H1 (cell line): ENCODE data around the gene RBM14.

Source experiments
- CEBPB ChIP-seq: IDR thresholded peaks from 2 replicates; pipeline ENCODE4 v1.6.1; 2012; ENCODE audit warnings: low read depth, low read length
- CHD2 ChIP-seq: IDR thresholded peaks from 2 replicates; pipeline ENCODE4 v1.6.1; 2012; ENCODE audit warnings: low read length, improper control_type of control experiment
- CTCF ChIP-seq, 3 experiments: IDR thresholded peaks; 1 replicate in 2 of 3; 2 replicates in 1 of 3; pipeline versions ENCODE4 v1.5.1 to v1.6.1; 2011; ENCODE audit warnings: low read length in 3 of 3, mild to moderate bottlenecking in 3 of 3, inconsistent platforms in 2 of 3, low read depth in 1 of 3, moderate library complexity in 1 of 3; ENCODE audit not compliant: insufficient read depth in 1 of 3; ENCODE audit errors: control extremely low read depth in 1 of 3
- EZH2 ChIP-seq: fragments of 200-600 bp; sonication (generic); IDR thresholded peaks from 2 replicates; pipeline ENCODE4 v1.7.1; 2012; ENCODE audit warnings: low read depth, mild to moderate bottlenecking, moderate library complexity, low read length, inconsistent platforms; ENCODE audit not compliant: severe bottlenecking
- FOSL1 ChIP-seq: IDR thresholded peaks from 2 replicates; pipeline ENCODE4 v1.6.1; 2011; ENCODE audit warnings: mild to moderate bottlenecking, low read depth, low read length, moderate library complexity; ENCODE audit not compliant: insufficient read depth
- POLR2AphosphoS5 ChIP-seq: IDR thresholded peaks from 2 replicates; pipeline ENCODE4 v1.6.1; 2011; ENCODE audit warnings: low read depth, low read length
- POU5F1 ChIP-seq: IDR thresholded peaks from 2 replicates; pipeline ENCODE4 v1.6.1; 2011; ENCODE audit warnings: low read depth, mild to moderate bottlenecking, low read length, moderate library complexity
- RAD21 ChIP-seq, 2 experiments: IDR thresholded peaks in 1 of 2; conservative IDR thresholded peaks in 1 of 2; 2 replicates each; pipeline ENCODE4 v1.6.1; 2011; ENCODE audit warnings: low read depth in 2 of 2, low read length in 2 of 2, improper control_type of control experiment in 1 of 2, inconsistent platforms in 1 of 2, mild to moderate bottlenecking in 1 of 2, moderate library complexity in 1 of 2
- RFX5 ChIP-seq: IDR thresholded peaks from 2 replicates; pipeline ENCODE4 v1.6.1; 2011; ENCODE audit warnings: low read depth, low read length, improper control_type of control experiment, borderline replicate concordance
- SIN3A ChIP-seq, 2 experiments: IDR thresholded peaks in 1 of 2; conservative IDR thresholded peaks in 1 of 2; 2 replicates each; pipeline ENCODE4 v1.6.1; 2011 to 2012; ENCODE audit warnings: low read length in 2 of 2, improper control_type of control experiment in 1 of 2, low read depth in 1 of 2, mild to moderate bottlenecking in 1 of 2
- SIRT6 ChIP-seq: IDR thresholded peaks from one replicate; pipeline ENCODE4 v1.7.1; 2012; ENCODE audit warnings: low read length, inconsistent platforms
- SRF ChIP-seq: IDR thresholded peaks from 2 replicates; pipeline ENCODE4 v1.6.1; 2011; ENCODE audit warnings: mild to moderate bottlenecking, low read depth, low read length, moderate library complexity

DNA sequence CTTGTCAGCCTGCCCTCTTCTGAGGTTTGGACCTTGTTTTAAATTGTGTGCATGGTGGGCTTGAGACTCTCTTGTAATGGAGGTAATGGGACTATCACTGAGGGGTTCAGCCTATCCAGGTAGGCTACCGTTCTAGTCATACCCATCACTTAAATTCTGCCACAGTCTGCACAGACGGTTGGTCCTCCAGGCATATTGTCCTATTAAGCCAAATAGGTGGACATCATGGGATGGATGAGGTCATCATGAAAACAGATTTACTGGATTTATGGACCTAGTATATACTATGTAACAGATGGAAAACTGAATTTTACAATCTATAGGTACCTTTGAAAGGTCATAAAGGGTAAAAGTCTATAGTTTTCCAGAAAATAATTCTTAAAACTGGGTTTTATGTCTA, 12.9 kb downstream of the RBM14 start:
- TF ChIP-seq POLR2AphosphoS5 = no peak
- no peak for TF ChIP-seq SRF
- no peak for TF ChIP-seq RAD21 (IDR thresholded peaks at IDR 0.05 in 1 of 2, conservative IDR thresholded peaks at IDR 0.05 in 1 of 2; ENCODE audit: low read depth in 2 of 2, low read length in 2 of 2)
- TF ChIP-seq CHD2 = no peak
- no peak for TF ChIP-seq POU5F1
- no peak for TF ChIP-seq FOSL1
- no peak for TF ChIP-seq RFX5
- TF ChIP-seq CTCF (IDR thresholded peaks at IDR 0.05; ENCODE audit: control extremely low read depth in 1 of 3, insufficient read depth in 1 of 3, low read depth in 1 of 3, low read length in 3 of 3) = no peak
- no peak for TF ChIP-seq CEBPB
- TF ChIP-seq EZH2 = no peak
- TF ChIP-seq SIRT6 = no peak
- no peak for TF ChIP-seq SIN3A (conservative IDR thresholded peaks at IDR 0.05 in 1 of 2, IDR thresholded peaks at IDR 0.05 in 1 of 2; ENCODE audit: low read depth in 1 of 2, low read length in 2 of 2)
